ENCODE measurements around the gene ELFN2.
A peak's percentile ranks its signal among the peaks of the same experiment; 100 is the strongest.

ELFN2 gene

GRCh38 chr22:37354670-37355069, 72.6 kb downstream of the ELFN2 start:
- TF ChIP-seq CREB1 (IDR thresholded peaks at IDR 0.05; ENCODE audit: low read depth): no peak
- TF ChIP-seq MAX (IDR thresholded peaks at IDR 0.05): no peak
- TF ChIP-seq EGR1 (IDR thresholded peaks at IDR 0.05): no peak
- TF ChIP-seq YY1 (IDR thresholded peaks at IDR 0.05; ENCODE audit: low read depth): no peak
- no peak for TF ChIP-seq EP300 (IDR thresholded peaks at IDR 0.05; ENCODE audit: borderline replicate concordance)
- TF ChIP-seq NFIC (IDR thresholded peaks at IDR 0.05): no peak
- TF ChIP-seq ZBTB7A (IDR thresholded peaks at IDR 0.05; ENCODE audit: low read depth): no peak

- TF ChIP-seq REST (IDR thresholded peaks at IDR 0.05; ENCODE audit: low read depth) (no peak), USF1 (IDR thresholded peaks at IDR 0.05) (no peak), EP300 (IDR thresholded peaks at IDR 0.05; ENCODE audit: borderline replicate concordance) (no peak), TCF12 (IDR thresholded peaks at IDR 0.05; ENCODE audit: low read depth) (no peak; the same call in 1 of the 2 replicates), CREB1 (IDR thresholded peaks at IDR 0.05; ENCODE audit: low read depth) (no peak), TEAD4 (IDR thresholded peaks at IDR 0.05) (no peak), CEBPB (IDR thresholded peaks at IDR 0.05) (no peak), YY1 (IDR thresholded peaks at IDR 0.05; ENCODE audit: low read depth) (no peak), RAD21 (IDR thresholded peaks at IDR 0.05; ENCODE audit: low read depth) (no peak), EGR1 (IDR thresholded peaks at IDR 0.05) (no peak), MAX (IDR thresholded peaks at IDR 0.05) (no peak), ZBTB7A (IDR thresholded peaks at IDR 0.05; ENCODE audit: low read depth) (no peak), TAF1 (IDR thresholded peaks at IDR 0.05; ENCODE audit: low read depth) (no peak), NFIC (IDR thresholded peaks at IDR 0.05) (no peak), FOXM1 (IDR thresholded peaks at IDR 0.05; ENCODE audit: borderline replicate concordance, low read depth) (no peak)
Observed at GRCh38 chr22:37354261-37354660, 73.0 kb downstream of the ELFN2 start.

GRCh38 chr22:37353839-37354238, 73.4 kb downstream of the ELFN2 start:
- TF ChIP-seq NFIC (IDR thresholded peaks at IDR 0.05) (peak; percentile 92), EP300 (IDR thresholded peaks at IDR 0.05; ENCODE audit: borderline replicate concordance) (peak; percentile 95), YY1 (IDR thresholded peaks at IDR 0.05; ENCODE audit: low read depth) (0 out of 2 replicates have a peak, but pooled peaks have one; percentile 39), TAF1 (IDR thresholded peaks at IDR 0.05; ENCODE audit: low read depth) (no peak), TEAD4 (IDR thresholded peaks at IDR 0.05) (peak; percentile 92), FOXM1 (IDR thresholded peaks at IDR 0.05; ENCODE audit: borderline replicate concordance, low read depth) (peak; percentile 77; the same call in 1 of the 2 replicates), CEBPB (IDR thresholded peaks at IDR 0.05) (peak; percentile 56; the same call in 1 of the 2 replicates), USF1 (IDR thresholded peaks at IDR 0.05) (no peak), REST (IDR thresholded peaks at IDR 0.05; ENCODE audit: low read depth) (no peak), EGR1 (IDR thresholded peaks at IDR 0.05) (no peak), CREB1 (IDR thresholded peaks at IDR 0.05; ENCODE audit: low read depth) (no peak), RAD21 (IDR thresholded peaks at IDR 0.05; ENCODE audit: low read depth) (peak; percentile 13; the same call in 1 of the 2 replicates), TCF12 (IDR thresholded peaks at IDR 0.05; ENCODE audit: low read depth) (peak; percentile 90), MAX (IDR thresholded peaks at IDR 0.05) (peak; percentile 92), ZBTB7A (IDR thresholded peaks at IDR 0.05; ENCODE audit: low read depth) (no peak)

- TF ChIP-seq FOXM1 (IDR thresholded peaks at IDR 0.05; ENCODE audit: borderline replicate concordance, low read depth): no peak
- no peak for TF ChIP-seq EGR1 (IDR thresholded peaks at IDR 0.05)
- no peak for TF ChIP-seq TAF1 (IDR thresholded peaks at IDR 0.05; ENCODE audit: low read depth)
- no peak for TF ChIP-seq TEAD4 (IDR thresholded peaks at IDR 0.05)
Observed at GRCh38 chr22:37352481-37352880, 74.8 kb downstream of the ELFN2 start.

GRCh38 chr22:37351232-37351631, 76.0 kb downstream of the ELFN2 start:
- TF ChIP-seq TCF12 (IDR thresholded peaks at IDR 0.05; ENCODE audit: low read depth) (0 out of 2 replicates have a peak, but pooled peaks have one; percentile 15), RAD21 (IDR thresholded peaks at IDR 0.05; ENCODE audit: low read depth) (no peak; the same call in 1 of the 2 replicates), NFIC (IDR thresholded peaks at IDR 0.05) (peak; percentile 12; the same call in 1 of the 2 replicates)

Measured in Ishikawa (cell line).